Measurements from ENCODE around the gene MT1B.

The MT1B gene

GRCh38 chr16:56629531-56629930 is 22.2 kb upstream of the MT1B start:
- Histone ChIP-seq H3K4me1 (ENCODE audit: control insufficient read depth in 1 of 2, insufficient read depth in 2 of 2, low read length in 2 of 2) (peaks cover 0 to 19% of the 10 kb centered on the region in 2 donors), H3K27ac (ENCODE audit: low read depth, low read length) (no peak overlapping the region), H3K36me3 (ENCODE audit: control insufficient read depth in 1 of 2, insufficient read depth in 2 of 2, low read length in 2 of 2) (no peaks in the 10 kb centered on the region), H3K4me3 (ENCODE audit: low read depth in 1 of 2, low read length in 2 of 2) (no peak overlapping the region), H3K9me3 (ENCODE audit: control insufficient read depth in 1 of 2, low read length in 2 of 2) (no peaks in the 10 kb centered on the region), H3K9ac (ENCODE audit: low read depth in 1 of 2, low read length in 2 of 2) (no peak overlapping the region), H3K27me3 (ENCODE audit: control insufficient read depth in 1 of 2, insufficient read depth in 2 of 2, low read length in 2 of 2) (peaks cover 0 to 7% of the 10 kb centered on the region in 2 donors)

- Histone ChIP-seq H3K36me3 (ENCODE audit: control insufficient read depth in 1 of 2, insufficient read depth in 2 of 2, low read length in 2 of 2) (no peaks in the 10 kb centered on the region), H3K9ac (ENCODE audit: low read depth in 1 of 2, low read length in 2 of 2) (no peak overlapping the region), H3K9me3 (ENCODE audit: control insufficient read depth in 1 of 2, low read length in 2 of 2) (no peaks in the 10 kb centered on the region), H3K27me3 (ENCODE audit: control insufficient read depth in 1 of 2, insufficient read depth in 2 of 2, low read length in 2 of 2) (peaks cover under 1 to 8% of the 10 kb centered on the region in 2 donors), H3K4me1 (ENCODE audit: control insufficient read depth in 1 of 2, insufficient read depth in 2 of 2, low read length in 2 of 2) (peaks cover 0 to 22% of the 10 kb centered on the region in 2 donors), H3K4me3 (ENCODE audit: low read depth in 1 of 2, low read length in 2 of 2) (no peak overlapping the region), H3K27ac (ENCODE audit: low read depth, low read length) (no peak overlapping the region)
These were observed 21.6 kb upstream of the MT1B start for GRCh38 chr16:56630134-56630533.

GRCh38 chr16:56631197-56631596 is 20.5 kb upstream of the MT1B start:
- Histone ChIP-seq H3K4me1 (ENCODE audit: control insufficient read depth in 1 of 2, insufficient read depth in 2 of 2, low read length in 2 of 2) (peaks cover 0 to 23% of the 10 kb centered on the region in 2 donors), H3K9ac (ENCODE audit: low read depth in 1 of 2, low read length in 2 of 2) (no peak overlapping the region), H3K9me3 (ENCODE audit: control insufficient read depth in 1 of 2, low read length in 2 of 2) (no peaks in the 10 kb centered on the region), H3K4me3 (ENCODE audit: low read depth in 1 of 2, low read length in 2 of 2) (no peak overlapping the region), H3K27ac (ENCODE audit: low read depth, low read length) (no peak overlapping the region), H3K27me3 (ENCODE audit: control insufficient read depth in 1 of 2, insufficient read depth in 2 of 2, low read length in 2 of 2) (peaks cover 10 to 12% of the 10 kb centered on the region in 2 donors), H3K36me3 (ENCODE audit: control insufficient read depth in 1 of 2, insufficient read depth in 2 of 2, low read length in 2 of 2) (no peaks in the 10 kb centered on the region)

GRCh38 chr16:56631832-56632155 is 19.9 kb upstream of the MT1B start:
- peak overlapping the region; percentile 58 to 89 for H3K9ac ChIP-seq (ENCODE audit: low read depth in 1 of 2, low read length in 2 of 2)
- H3K36me3 ChIP-seq (ENCODE audit: control insufficient read depth in 1 of 2, insufficient read depth in 2 of 2, low read length in 2 of 2) = no peaks in the 10 kb centered on the region
- H3K4me1 ChIP-seq (ENCODE audit: control insufficient read depth in 1 of 2, insufficient read depth in 2 of 2, low read length in 2 of 2) = peaks cover 0 to 19% of the 10 kb centered on the region in 2 donors
- H3K4me3 ChIP-seq (ENCODE audit: low read depth in 1 of 2, low read length in 2 of 2) = peak overlapping the region; percentile 74 to 84
- H3K27ac ChIP-seq (ENCODE audit: low read depth, low read length) = peak overlapping the region; percentile 65
- H3K27me3 ChIP-seq (ENCODE audit: control insufficient read depth in 1 of 2, insufficient read depth in 2 of 2, low read length in 2 of 2) = peaks cover 14 to 16% of the 10 kb centered on the region in 2 donors
- H3K9me3 ChIP-seq (ENCODE audit: control insufficient read depth in 1 of 2, low read length in 2 of 2) = no peaks in the 10 kb centered on the region

- peak within 1 kb of the TSS; percentile 65 for H3K27ac ChIP-seq (ENCODE audit: low read depth, low read length)
- peaks cover 0 to 18% of the 10 kb centered on the region in 2 donors for H3K4me1 ChIP-seq (ENCODE audit: control insufficient read depth in 1 of 2, insufficient read depth in 2 of 2, low read length in 2 of 2)
- no peaks in the 10 kb centered on the region for H3K36me3 ChIP-seq (ENCODE audit: control insufficient read depth in 1 of 2, insufficient read depth in 2 of 2, low read length in 2 of 2)
- peak within 1 kb of the TSS; percentile 58 to 89 for H3K9ac ChIP-seq (ENCODE audit: low read depth in 1 of 2, low read length in 2 of 2)
- no peaks in the 10 kb centered on the region for H3K9me3 ChIP-seq (ENCODE audit: control insufficient read depth in 1 of 2, low read length in 2 of 2)
- peak within 1 kb of the TSS; percentile 74 to 84 for H3K4me3 ChIP-seq (ENCODE audit: low read depth in 1 of 2, low read length in 2 of 2)
- H3K27me3 ChIP-seq (ENCODE audit: control insufficient read depth in 1 of 2, insufficient read depth in 2 of 2, low read length in 2 of 2) = peaks cover 14 to 18% of the 10 kb centered on the region in 2 donors
These were observed 19.4 kb upstream of the MT1B start, which contains the start of gene MT1M for GRCh38 chr16:56632156-56632847. Gene MT1M (plus strand): TSS chr16:56632659. CDS start chr16:56632732, 73 bp downstream.

GRCh38 chr16:56632848-56633365 is 18.8 kb upstream of the MT1B start:
- H3K9ac ChIP-seq (ENCODE audit: low read depth in 1 of 2, low read length in 2 of 2) = peak overlapping the region; percentile 58 to 89
- peaks cover 18% of the 10 kb centered on the region in 2 donors for H3K27me3 ChIP-seq (ENCODE audit: control insufficient read depth in 1 of 2, insufficient read depth in 2 of 2, low read length in 2 of 2)
- H3K27ac ChIP-seq (ENCODE audit: low read depth, low read length) = peak overlapping the region; percentile 65
- H3K4me1 ChIP-seq (ENCODE audit: control insufficient read depth in 1 of 2, insufficient read depth in 2 of 2, low read length in 2 of 2) = peaks cover 3 to 20% of the 10 kb centered on the region in 2 donors
- no peaks in the 10 kb centered on the region for H3K9me3 ChIP-seq (ENCODE audit: control insufficient read depth in 1 of 2, low read length in 2 of 2)
- H3K36me3 ChIP-seq (ENCODE audit: control insufficient read depth in 1 of 2, insufficient read depth in 2 of 2, low read length in 2 of 2) = no peaks in the 10 kb centered on the region
- H3K4me3 ChIP-seq (ENCODE audit: low read depth in 1 of 2, low read length in 2 of 2) = peak overlapping the region; percentile 74 to 84

GRCh38 chr16:56633535-56633934 is 18.2 kb upstream of the MT1B start:
- no peak overlapping the region for H3K27ac ChIP-seq (ENCODE audit: low read depth, low read length)
- peaks cover 18 to 19% of the 10 kb centered on the region in 2 donors for H3K27me3 ChIP-seq (ENCODE audit: control insufficient read depth in 1 of 2, insufficient read depth in 2 of 2, low read length in 2 of 2)
- peak overlapping the region in 1 of 2 donors; percentile 89 for H3K9ac ChIP-seq (ENCODE audit: low read depth in 1 of 2, low read length in 2 of 2)
- no peaks in the 10 kb centered on the region for H3K36me3 ChIP-seq (ENCODE audit: control insufficient read depth in 1 of 2, insufficient read depth in 2 of 2, low read length in 2 of 2)
- peak overlapping the region; percentile 74 to 84 for H3K4me3 ChIP-seq (ENCODE audit: low read depth in 1 of 2, low read length in 2 of 2)
- no peaks in the 10 kb centered on the region for H3K9me3 ChIP-seq (ENCODE audit: control insufficient read depth in 1 of 2, low read length in 2 of 2)
- peaks cover 5 to 27% of the 10 kb centered on the region in 2 donors for H3K4me1 ChIP-seq (ENCODE audit: control insufficient read depth in 1 of 2, insufficient read depth in 2 of 2, low read length in 2 of 2)

- H3K4me1 ChIP-seq (ENCODE audit: control insufficient read depth in 1 of 2, insufficient read depth in 2 of 2, low read length in 2 of 2) = peaks cover 12 to 39% of the 10 kb centered on the region in 2 donors
- peaks cover 18 to 19% of the 10 kb centered on the region in 2 donors for H3K27me3 ChIP-seq (ENCODE audit: control insufficient read depth in 1 of 2, insufficient read depth in 2 of 2, low read length in 2 of 2)
- H3K27ac ChIP-seq (ENCODE audit: low read depth, low read length) = no peak overlapping the region
- H3K9me3 ChIP-seq (ENCODE audit: control insufficient read depth in 1 of 2, low read length in 2 of 2) = no peaks in the 10 kb centered on the region
- H3K36me3 ChIP-seq (ENCODE audit: control insufficient read depth in 1 of 2, insufficient read depth in 2 of 2, low read length in 2 of 2) = no peaks in the 10 kb centered on the region
- H3K4me3 ChIP-seq (ENCODE audit: low read depth in 1 of 2, low read length in 2 of 2) = peak overlapping the region; percentile 36 to 43
- no peak overlapping the region for H3K9ac ChIP-seq (ENCODE audit: low read depth in 1 of 2, low read length in 2 of 2)
These were observed 16.8 kb upstream of the MT1B start for GRCh38 chr16:56634715-56635440.

- H3K27me3 ChIP-seq (ENCODE audit: control insufficient read depth in 1 of 2, insufficient read depth in 2 of 2, low read length in 2 of 2) = peaks cover 18 to 19% of the 10 kb centered on the region in 2 donors
- no peak overlapping the region for H3K9ac ChIP-seq (ENCODE audit: low read depth in 1 of 2, low read length in 2 of 2)
- no peaks in the 10 kb centered on the region for H3K36me3 ChIP-seq (ENCODE audit: control insufficient read depth in 1 of 2, insufficient read depth in 2 of 2, low read length in 2 of 2)
- no peak overlapping the region for H3K27ac ChIP-seq (ENCODE audit: low read depth, low read length)
- H3K4me3 ChIP-seq (ENCODE audit: low read depth in 1 of 2, low read length in 2 of 2) = peak overlapping the region in 1 of 2 donors; percentile 43
- H3K9me3 ChIP-seq (ENCODE audit: control insufficient read depth in 1 of 2, low read length in 2 of 2) = no peaks in the 10 kb centered on the region
- H3K4me1 ChIP-seq (ENCODE audit: control insufficient read depth in 1 of 2, insufficient read depth in 2 of 2, low read length in 2 of 2) = peaks cover 13 to 39% of the 10 kb centered on the region in 2 donors
These were observed 16.2 kb upstream of the MT1B start for GRCh38 chr16:56635441-56635967.

Data from duodenal mucosa (tissue), 2 donors.